ENCODE data around the gene REXO1. TPM values are rescaled to one million over a fixed set of nuclear protein-coding genes. Genes with fewer than 3 reads are reported as not detected.

The REXO1 gene
- total RNA-seq, 1 experiment from 2014 or later: 61.1 TPM

GRCh38 chr19:1830568-1830967, 17.7 kb downstream of the REXO1 start:
- peaks cover 4% of the 10 kb centered on the region for H3K36me3 Mint-ChIP-seq
- no peaks in the 10 kb centered on the region for H3K27me3 Mint-ChIP-seq (ENCODE audit: low read depth)
- peaks cover 4% of the 10 kb centered on the region; the same call in 1 of the 2 replicates for H3K4me1 Mint-ChIP-seq
- no peaks in the 10 kb centered on the region for H3K9me3 Mint-ChIP-seq
- ATAC-seq (no peak), DNase-seq (ENCODE audit: low spot score) (no peak)
- TF ChIP-seq ZNF396 (CRISPR knock-in tag; IDR thresholded peaks at IDR 0.05; ENCODE audit: borderline replicate concordance) (no peak), ZNF219 (CRISPR knock-in tag; IDR thresholded peaks at IDR 0.05; ENCODE audit: borderline replicate concordance) (no peak), TEAD1 (CRISPR knock-in tag; IDR thresholded peaks at IDR 0.05) (no peak), GABPB1 (CRISPR knock-in tag; IDR thresholded peaks at IDR 0.05) (no peak), ZNF263 (CRISPR knock-in tag; IDR thresholded peaks at IDR 0.05; ENCODE audit: low read depth) (no peak), ZNF423 (CRISPR knock-in tag; IDR thresholded peaks at IDR 0.05) (no peak), ZNF232 (CRISPR knock-in tag; IDR thresholded peaks at IDR 0.05) (no peak), ZNF425 (CRISPR knock-in tag; conservative IDR thresholded peaks at IDR 0.05) (no peak), FOXJ3 (CRISPR knock-in tag; IDR thresholded peaks at IDR 0.05; ENCODE audit: borderline replicate concordance) (no peak), ATF6 (CRISPR knock-in tag; IDR thresholded peaks at IDR 0.05) (no peak), ETV6 (CRISPR knock-in tag; IDR thresholded peaks at IDR 0.05) (no peak)
- TF ChIP-seq, protein P1, sequence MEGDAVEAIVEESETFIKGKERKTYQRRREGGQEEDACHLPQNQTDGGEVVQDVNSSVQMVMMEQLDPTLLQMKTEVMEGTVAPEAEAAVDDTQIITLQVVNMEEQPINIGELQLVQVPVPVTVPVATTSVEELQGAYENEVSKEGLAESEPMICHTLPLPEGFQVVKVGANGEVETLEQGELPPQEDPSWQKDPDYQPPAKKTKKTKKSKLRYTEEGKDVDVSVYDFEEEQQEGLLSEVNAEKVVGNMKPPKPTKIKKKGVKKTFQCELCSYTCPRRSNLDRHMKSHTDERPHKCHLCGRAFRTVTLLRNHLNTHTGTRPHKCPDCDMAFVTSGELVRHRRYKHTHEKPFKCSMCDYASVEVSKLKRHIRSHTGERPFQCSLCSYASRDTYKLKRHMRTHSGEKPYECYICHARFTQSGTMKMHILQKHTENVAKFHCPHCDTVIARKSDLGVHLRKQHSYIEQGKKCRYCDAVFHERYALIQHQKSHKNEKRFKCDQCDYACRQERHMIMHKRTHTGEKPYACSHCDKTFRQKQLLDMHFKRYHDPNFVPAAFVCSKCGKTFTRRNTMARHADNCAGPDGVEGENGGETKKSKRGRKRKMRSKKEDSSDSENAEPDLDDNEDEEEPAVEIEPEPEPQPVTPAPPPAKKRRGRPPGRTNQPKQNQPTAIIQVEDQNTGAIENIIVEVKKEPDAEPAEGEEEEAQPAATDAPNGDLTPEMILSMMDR (IDR thresholded peaks at IDR 0.05): no peak
- peak overlapping the region; percentile 61 for H3K27ac Mint-ChIP-seq
- ChIA-PET POLR2A (no interaction called here), CTCF (no interaction called here)
- H3K4me3 Mint-ChIP-seq: no peak overlapping the region

DNA sequence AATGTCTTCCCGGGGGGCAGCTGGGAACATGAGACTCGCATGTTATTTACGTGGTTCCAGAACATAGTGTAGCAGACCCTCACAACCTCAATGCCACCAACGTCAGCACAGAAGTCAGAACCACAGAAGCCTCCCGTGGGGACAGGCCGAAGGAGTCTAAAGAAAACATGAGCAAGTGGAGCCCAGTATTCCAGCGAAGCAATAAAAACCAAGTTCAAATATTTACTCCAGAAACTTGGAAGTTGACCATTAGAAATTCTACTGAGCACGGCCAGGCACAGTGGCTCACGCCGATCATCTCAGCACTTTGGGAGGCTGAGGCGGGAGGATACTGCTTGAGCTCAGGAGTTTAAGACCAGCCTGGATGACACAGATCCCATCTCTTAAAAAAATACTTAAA, 18.3 kb downstream of the REXO1 start:
- ChIA-PET CTCF (interaction anchor here (1.3 to 4.9 kb wide), 2 partner anchors 7 to 62 kb away, joined by 3 to 216 read pairs; no protein-coding TSS in a partner anchor), POLR2A (no interaction called here)
- TF ChIP-seq, protein P2, sequence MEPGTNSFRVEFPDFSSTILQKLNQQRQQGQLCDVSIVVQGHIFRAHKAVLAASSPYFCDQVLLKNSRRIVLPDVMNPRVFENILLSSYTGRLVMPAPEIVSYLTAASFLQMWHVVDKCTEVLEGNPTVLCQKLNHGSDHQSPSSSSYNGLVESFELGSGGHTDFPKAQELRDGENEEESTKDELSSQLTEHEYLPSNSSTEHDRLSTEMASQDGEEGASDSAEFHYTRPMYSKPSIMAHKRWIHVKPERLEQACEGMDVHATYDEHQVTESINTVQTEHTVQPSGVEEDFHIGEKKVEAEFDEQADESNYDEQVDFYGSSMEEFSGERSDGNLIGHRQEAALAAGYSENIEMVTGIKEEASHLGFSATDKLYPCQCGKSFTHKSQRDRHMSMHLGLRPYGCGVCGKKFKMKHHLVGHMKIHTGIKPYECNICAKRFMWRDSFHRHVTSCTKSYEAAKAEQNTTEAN (CRISPR knock-in tag; IDR thresholded peaks at IDR 0.05): no peak
- TF ChIP-seq, protein P3, sequence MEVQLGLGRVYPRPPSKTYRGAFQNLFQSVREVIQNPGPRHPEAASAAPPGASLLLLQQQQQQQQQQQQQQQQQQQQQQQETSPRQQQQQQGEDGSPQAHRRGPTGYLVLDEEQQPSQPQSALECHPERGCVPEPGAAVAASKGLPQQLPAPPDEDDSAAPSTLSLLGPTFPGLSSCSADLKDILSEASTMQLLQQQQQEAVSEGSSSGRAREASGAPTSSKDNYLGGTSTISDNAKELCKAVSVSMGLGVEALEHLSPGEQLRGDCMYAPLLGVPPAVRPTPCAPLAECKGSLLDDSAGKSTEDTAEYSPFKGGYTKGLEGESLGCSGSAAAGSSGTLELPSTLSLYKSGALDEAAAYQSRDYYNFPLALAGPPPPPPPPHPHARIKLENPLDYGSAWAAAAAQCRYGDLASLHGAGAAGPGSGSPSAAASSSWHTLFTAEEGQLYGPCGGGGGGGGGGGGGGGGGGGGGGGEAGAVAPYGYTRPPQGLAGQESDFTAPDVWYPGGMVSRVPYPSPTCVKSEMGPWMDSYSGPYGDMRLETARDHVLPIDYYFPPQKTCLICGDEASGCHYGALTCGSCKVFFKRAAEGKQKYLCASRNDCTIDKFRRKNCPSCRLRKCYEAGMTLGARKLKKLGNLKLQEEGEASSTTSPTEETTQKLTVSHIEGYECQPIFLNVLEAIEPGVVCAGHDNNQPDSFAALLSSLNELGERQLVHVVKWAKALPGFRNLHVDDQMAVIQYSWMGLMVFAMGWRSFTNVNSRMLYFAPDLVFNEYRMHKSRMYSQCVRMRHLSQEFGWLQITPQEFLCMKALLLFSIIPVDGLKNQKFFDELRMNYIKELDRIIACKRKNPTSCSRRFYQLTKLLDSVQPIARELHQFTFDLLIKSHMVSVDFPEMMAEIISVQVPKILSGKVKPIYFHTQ (CRISPR knock-in tag; IDR thresholded peaks at IDR 0.05): no peak
- TF ChIP-seq ZNF219 (CRISPR knock-in tag; IDR thresholded peaks at IDR 0.05; ENCODE audit: borderline replicate concordance) (no peak), SMAD3 (CRISPR knock-in tag; IDR thresholded peaks at IDR 0.05; ENCODE audit: borderline replicate concordance) (no peak)
- H3K27me3 Mint-ChIP-seq (ENCODE audit: low read depth): no peaks in the 10 kb centered on the region
- no peaks in the 10 kb centered on the region for H3K9me3 Mint-ChIP-seq
- ATAC-seq (no peak), DNase-seq (ENCODE audit: low spot score) (no peak)
- no peak overlapping the region for H3K27ac Mint-ChIP-seq
- H3K4me3 Mint-ChIP-seq: no peak overlapping the region
- peaks cover 4% of the 10 kb centered on the region for H3K36me3 Mint-ChIP-seq
- peaks cover 4% of the 10 kb centered on the region; the same call in 1 of the 2 replicates for H3K4me1 Mint-ChIP-seq

Data from WTC11 (cell line).